Neural progenitor cell (in vitro differentiated cells): Measurements from ENCODE around the gene CDH23.

ENCODE experiments used
- EZH2 ChIP-seq: fragments of 200-600 bp; sonication (generic); IDR thresholded peaks from 2 replicates; pipeline ENCODE4 v1.6.1; 2017; ENCODE audit warnings: antibody characterized with exemption, mild to moderate bottlenecking, moderate library complexity
- TF ChIP-seq, protein P1 (sequence below): fragments of 200-600 bp; sonication (generic); IDR thresholded peaks from 2 replicates; pipeline ENCODE4 v1.5.1; 2017; ENCODE audit warnings: antibody characterized with exemption, mild to moderate bottlenecking

DNA sequence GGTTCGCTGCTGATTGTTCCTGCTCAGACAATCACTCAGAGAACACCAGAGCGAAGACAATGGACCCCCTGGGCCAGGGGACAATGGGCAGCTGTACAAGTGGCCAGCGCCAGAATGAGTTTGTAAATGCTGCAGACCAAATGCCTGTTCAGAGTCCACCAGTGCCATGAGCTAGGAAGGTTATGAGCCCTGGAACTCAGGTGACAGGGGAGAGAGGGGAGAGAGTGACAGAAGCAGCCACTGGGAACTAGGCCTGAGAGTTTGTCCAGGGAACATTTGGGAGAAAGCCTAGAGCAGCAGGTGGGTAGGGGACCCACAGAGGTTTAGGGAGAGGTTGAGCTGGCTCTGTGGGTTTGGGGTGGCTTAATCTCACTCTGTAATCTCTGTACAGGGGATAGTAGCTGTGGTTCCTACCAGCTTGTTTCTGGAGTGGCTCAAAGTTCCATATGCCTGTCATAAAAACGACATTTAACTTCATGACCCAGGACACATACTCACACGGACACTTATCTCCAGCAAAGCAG lies 262.5 kb downstream of the CDH23 start:
- TF ChIP-seq, protein P1, sequence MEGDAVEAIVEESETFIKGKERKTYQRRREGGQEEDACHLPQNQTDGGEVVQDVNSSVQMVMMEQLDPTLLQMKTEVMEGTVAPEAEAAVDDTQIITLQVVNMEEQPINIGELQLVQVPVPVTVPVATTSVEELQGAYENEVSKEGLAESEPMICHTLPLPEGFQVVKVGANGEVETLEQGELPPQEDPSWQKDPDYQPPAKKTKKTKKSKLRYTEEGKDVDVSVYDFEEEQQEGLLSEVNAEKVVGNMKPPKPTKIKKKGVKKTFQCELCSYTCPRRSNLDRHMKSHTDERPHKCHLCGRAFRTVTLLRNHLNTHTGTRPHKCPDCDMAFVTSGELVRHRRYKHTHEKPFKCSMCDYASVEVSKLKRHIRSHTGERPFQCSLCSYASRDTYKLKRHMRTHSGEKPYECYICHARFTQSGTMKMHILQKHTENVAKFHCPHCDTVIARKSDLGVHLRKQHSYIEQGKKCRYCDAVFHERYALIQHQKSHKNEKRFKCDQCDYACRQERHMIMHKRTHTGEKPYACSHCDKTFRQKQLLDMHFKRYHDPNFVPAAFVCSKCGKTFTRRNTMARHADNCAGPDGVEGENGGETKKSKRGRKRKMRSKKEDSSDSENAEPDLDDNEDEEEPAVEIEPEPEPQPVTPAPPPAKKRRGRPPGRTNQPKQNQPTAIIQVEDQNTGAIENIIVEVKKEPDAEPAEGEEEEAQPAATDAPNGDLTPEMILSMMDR, result no peak
- TF ChIP-seq EZH2, result no peak
